HCT116 (cell line): ENCODE data around the gene DPF3. TPM values are rescaled to one million over a fixed set of nuclear protein-coding genes. Genes with fewer than 3 reads are reported as not detected.

Experiments
- ATAC-seq: fragments of 200-7000 bp; cut with Tn5 transposase; 2 replicates; pipeline ENCODE4 v1.9.1; 2020; ENCODE audit warnings: mild to moderate bottlenecking, moderate library complexity
- BruUV-seq: library from RNA; stranded (reverse); fragments of 400-500 nt; replicated peaks from 2 replicates; lab custom pipeline; 2021; lab: Mats Ljungman, UMichigan
- CTCF ChIA-PET: fragments of 300-600 bp; sonication (Branson Sonifier 250); formaldehyde crosslinking; loops from one replicate; lab custom pipeline; 2021; ENCODE audit warnings: antibody characterized with exemption; lab: Charles Lee
- POLR2A ChIA-PET: fragments of 300-600, 350-600 bp; sonication (Branson Sonifier 250); formaldehyde crosslinking; loops from one replicate; lab custom pipeline; 2021; ENCODE audit warnings: antibody characterized with exemption; lab: Charles Lee
- RAD21 ChIA-PET, 2 experiments: fragments of 300-600 bp; sonication (Branson Sonifier 250); formaldehyde crosslinking; loops; one replicate each; lab custom pipeline; 2023; ENCODE audit warnings: low total read pairs in 2 of 2; ENCODE audit not compliant: uncharacterized antibody in 2 of 2, unreplicated experiment in 2 of 2, low non-redundant PET in 1 of 2; lab: Charles Lee
- DNase-seq: peaks from one replicate; pipeline ENCODE4 v3.0.0-alpha.2; 2010; ENCODE audit warnings: low read depth, low spot score
- H2AFZ ChIP-seq: fragments of 200-600 bp; shearing (Covaris generic), sonication (generic); 2 replicates; pipeline ENCODE4 v1.6.1; 2017; ENCODE audit warnings: low read depth, mixed run types, mixed read lengths, antibody characterized with exemption, low read length; ENCODE audit not compliant: poor library complexity, severe bottlenecking
- H3K27ac ChIP-seq: 2 replicates; pipeline ENCODE4 v1.5.1; 2012; ENCODE audit warnings: low read depth, low read length
- H3K27me3 ChIP-seq: fragments of 200-600 bp; sonication (generic); 2 replicates; pipeline ENCODE4 v1.6.1; 2016; ENCODE audit warnings: mixed run types, low read length, mixed read lengths; ENCODE audit not compliant: insufficient read depth
- H3K36me3 ChIP-seq, 2 experiments: fragments of 200-500 bp in 1 of 2; fragments of 200-600 bp in 1 of 2; sonication (Bioruptor generic) in 1 of 2; sonication (generic) in 1 of 2; 2 replicates each; pipeline versions ENCODE4 v1.5.1 to v1.6.1; 2014 to 2016; ENCODE audit warnings: low read length in 2 of 2, inconsistent platforms in 1 of 2, mixed read lengths in 1 of 2, mixed run types in 1 of 2; ENCODE audit not compliant: insufficient read depth in 2 of 2, control insufficient read depth in 1 of 2
- H3K4me1 ChIP-seq, 2 experiments: fragments of 200-600 bp in 1 of 2; sonication (generic) in 1 of 2; 2 replicates each; pipeline versions ENCODE4 v1.5.1 to v1.6.1; 2012 to 2017; ENCODE audit warnings: low read length in 2 of 2, inconsistent platforms in 1 of 2, mild to moderate bottlenecking in 1 of 2, mixed read lengths in 1 of 2, mixed run types in 1 of 2, moderate library complexity in 1 of 2; ENCODE audit not compliant: insufficient read depth in 2 of 2, control insufficient read depth in 1 of 2
- H3K4me2 ChIP-seq: fragments of 200-600 bp; sonication (generic); 2 replicates; pipeline ENCODE4 v1.6.1; 2017; ENCODE audit warnings: mixed run types, low read length, mixed read lengths
- H3K4me3 ChIP-seq, 2 experiments: fragments of 200-600 bp in 1 of 2; sonication (generic) in 1 of 2; replicated peaks in 1 of 2; 2 replicates each; pipeline ENCODE4 v1.5.1; 2011 to 2016; ENCODE audit warnings: low read length in 2 of 2, control low read depth in 1 of 2, low read depth in 1 of 2, mild to moderate bottlenecking in 1 of 2, mixed read lengths in 1 of 2, mixed run types in 1 of 2
- H3K79me2 ChIP-seq: fragments of 200-600 bp; sonication (generic); 2 replicates; pipeline ENCODE4 v1.6.1; 2017; ENCODE audit warnings: mild to moderate bottlenecking, mixed run types, low read length, moderate library complexity, mixed read lengths; ENCODE audit not compliant: insufficient read depth
- H3K9ac ChIP-seq: fragments of 200-600 bp; sonication (generic); 2 replicates; pipeline ENCODE4 v1.6.1; 2016; ENCODE audit warnings: low read length, mixed read lengths
- H3K9me2 ChIP-seq: fragments of 200-600 bp; sonication (generic), shearing (Covaris generic); 2 replicates; pipeline ENCODE4 v1.6.1; 2017; ENCODE audit warnings: mixed run types, mild to moderate bottlenecking, moderate library complexity; ENCODE audit not compliant: insufficient read depth
- H3K9me3 ChIP-seq, 2 experiments: fragments of 200-500 bp in 1 of 2; fragments of 200-600 bp in 1 of 2; sonication (Bioruptor generic) in 1 of 2; sonication (generic) in 1 of 2; 2 replicates each; pipeline ENCODE4 v1.6.1; 2014 to 2017; ENCODE audit warnings: low read length in 2 of 2, mixed read lengths in 2 of 2, inconsistent platforms in 1 of 2, low read depth in 1 of 2, mild to moderate bottlenecking in 1 of 2, mixed run types in 1 of 2, moderate library complexity in 1 of 2; ENCODE audit not compliant: control insufficient read depth in 1 of 2, insufficient read depth in 1 of 2
- H4K20me1 ChIP-seq: fragments of 200-600 bp; sonication (generic), shearing (Covaris generic); 2 replicates; pipeline ENCODE4 v1.6.1; 2017; ENCODE audit warnings: mixed run types, mild to moderate bottlenecking, moderate library complexity; ENCODE audit not compliant: insufficient read depth
- CBX3 ChIP-seq: IDR thresholded peaks from 2 replicates; pipeline ENCODE4 v1.6.1; 2012; ENCODE audit warnings: low read depth
- CEBPB ChIP-seq: IDR thresholded peaks from 2 replicates; pipeline ENCODE4 v1.6.1; 2012; ENCODE audit warnings: low read depth
- EGR1 ChIP-seq: IDR thresholded peaks from 2 replicates; pipeline ENCODE4 v1.6.1; 2012; ENCODE audit warnings: low read depth
- ELF1 ChIP-seq: IDR thresholded peaks from 2 replicates; pipeline ENCODE4 v1.6.1; 2012; ENCODE audit warnings: low read depth, borderline replicate concordance
- EZH2 ChIP-seq: fragments of 200-600 bp; sonication (generic); IDR thresholded peaks from 2 replicates; pipeline ENCODE4 v1.6.1; 2017; ENCODE audit warnings: antibody characterized with exemption, mixed run types
- EZH2phosphoT487 ChIP-seq: fragments of 200-600 bp; IDR thresholded peaks from 2 replicates; pipeline ENCODE4 v1.6.1; 2018; ENCODE audit warnings: antibody characterized with exemption, borderline replicate concordance
- FOSL1 ChIP-seq: IDR thresholded peaks from 2 replicates; pipeline ENCODE4 v1.6.1; 2012; ENCODE audit warnings: low read depth
- JUND ChIP-seq: IDR thresholded peaks from 2 replicates; pipeline ENCODE4 v1.6.1; 2012
- POLR2A ChIP-seq: IDR thresholded peaks from 2 replicates; pipeline ENCODE4 v1.7.0; 2011; ENCODE audit warnings: borderline replicate concordance; ENCODE audit not compliant: insufficient read depth, insufficient read length; ENCODE audit errors: extremely low read depth
- RAD21 ChIP-seq: IDR thresholded peaks from 2 replicates; pipeline ENCODE4 v1.6.1; 2012; ENCODE audit warnings: low read depth, mild to moderate bottlenecking
- SP1 ChIP-seq: IDR thresholded peaks from 2 replicates; pipeline ENCODE4 v1.6.1; 2012; ENCODE audit warnings: low read depth
- SRF ChIP-seq: IDR thresholded peaks from 2 replicates; pipeline ENCODE4 v1.6.1; 2012; ENCODE audit warnings: low read depth
- TCF7L2 ChIP-seq: IDR thresholded peaks from 2 replicates; pipeline ENCODE4 v1.7.0; 2011; ENCODE audit warnings: borderline replicate concordance, inconsistent platforms; ENCODE audit not compliant: insufficient read depth, insufficient read length; ENCODE audit errors: extremely low read depth
- ZFX ChIP-seq: fragments of 450-650 bp; IDR thresholded peaks from 2 replicates; pipeline ENCODE4 v1.6.1; 2017
- ZNF274 ChIP-seq: fragments of 200-500 bp; sonication (Bioruptor generic); IDR thresholded peaks from 2 replicates; pipeline ENCODE4 v1.6.1; 2014; ENCODE audit warnings: mild to moderate bottlenecking, low read depth, low read length, inconsistent platforms
- intact Hi-C: fragments of 100-400 bp; cut with micrococcal nuclease; formaldehyde crosslinking; loops from 2 replicates; pipeline ENCODE4 v1.10.0; 2022
- total RNA-seq: library from RNA; stranded (reverse); gene quantifications from one replicate; pipeline ENCODE4 v1.2.1, GENCODE V29; 2021; ENCODE audit not compliant: unreplicated experiment
- TF ChIP-seq, protein P1 (sequence below): IDR thresholded peaks from 2 replicates; pipeline ENCODE4 v1.6.1; 2012
- TF ChIP-seq, protein P2 (sequence below): IDR thresholded peaks from 2 replicates; pipeline ENCODE4 v1.6.1; 2011; ENCODE audit warnings: mild to moderate bottlenecking, low read length, moderate library complexity; ENCODE audit not compliant: insufficient replicate concordance; ENCODE audit errors: extremely low read depth

Gene DPF3
- total RNA-seq, 1 experiment from 2014 or later: 0.27 TPM

DNA sequence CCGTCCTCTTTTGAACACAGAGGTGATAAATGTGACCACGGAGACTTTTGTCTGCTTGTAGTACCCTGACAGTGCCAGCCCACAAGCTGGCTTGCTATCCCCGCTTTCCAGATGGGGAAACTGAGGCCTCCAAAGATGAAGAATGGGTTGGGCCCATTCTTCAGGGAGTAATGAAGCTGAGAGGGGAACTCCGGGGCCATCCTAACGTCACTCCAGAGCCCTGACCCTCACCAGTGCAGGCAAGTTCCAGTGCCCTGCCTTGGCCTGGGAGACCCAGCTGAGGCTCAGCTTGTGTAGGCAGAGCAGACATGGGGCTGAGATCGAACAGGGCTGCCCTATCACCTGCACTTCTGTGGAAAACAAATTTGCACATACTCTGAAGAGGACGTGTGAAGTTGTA is 277.1 kb downstream of the DPF3 start:
- intact Hi-C loops: no loop called here
- Histone ChIP-seq H3K36me3 (no peaks in the 10 kb centered on the region), H3K4me3 (no peak overlapping the region)
- TF ChIP-seq JUND: no peak
- no peak for TF ChIP-seq SRF
- TF ChIP-seq TCF7L2: no peak
- TF ChIP-seq, protein P1, sequence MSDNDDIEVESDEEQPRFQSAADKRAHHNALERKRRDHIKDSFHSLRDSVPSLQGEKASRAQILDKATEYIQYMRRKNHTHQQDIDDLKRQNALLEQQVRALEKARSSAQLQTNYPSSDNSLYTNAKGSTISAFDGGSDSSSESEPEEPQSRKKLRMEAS: no peak
- TF ChIP-seq, all 23 proteins: peak for 0
- Histone ChIP-seq H3K79me2 (no peaks in the 10 kb centered on the region), H4K20me1 (no peaks in the 10 kb centered on the region), H3K4me2 (no peak overlapping the region), H3K4me1 (peaks cover 0 to 9% of the 10 kb centered on the region in 2 experiments; a peak in 1 of 4 replicates), H3K9me3 (no peaks in the 10 kb centered on the region), H3K27ac (no peak overlapping the region), H3K9me2 (no peaks in the 10 kb centered on the region), H3K9ac (no peak overlapping the region), H3K27me3 (no peaks in the 10 kb centered on the region), H2AFZ (no peak overlapping the region)
- BruUV-seq: no TSS peak
- ChIA-PET CTCF (no interaction called here), RAD21 (no interaction called here), POLR2A (interaction anchor here (0.6 kb wide), 1 partner anchor 86 kb away, joined by 4 read pairs; no protein-coding TSS in a partner anchor)
- DNase-seq (no peak), ATAC-seq (no peak)

DNA sequence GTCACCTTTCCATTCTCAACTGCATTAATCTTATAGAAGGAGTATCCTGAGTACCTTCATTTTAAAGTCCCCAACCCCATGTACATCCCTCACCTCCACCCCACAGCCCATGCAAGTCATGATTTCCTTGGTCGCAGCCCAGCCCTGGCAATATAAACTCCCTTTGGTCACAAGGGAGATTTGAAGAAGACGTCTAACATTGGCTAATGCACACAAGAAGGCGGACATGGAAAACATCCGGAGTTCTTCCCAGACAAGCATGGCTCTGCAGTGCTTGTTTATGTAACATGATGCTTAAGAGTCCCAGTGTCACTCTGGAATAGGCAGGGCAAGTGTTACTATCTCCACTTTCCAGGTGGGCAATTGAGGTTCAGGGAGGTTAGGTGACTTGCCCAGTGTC is 277.6 kb downstream of the DPF3 start:
- ATAC-seq: no peak
- Histone ChIP-seq H3K4me2 (no peak overlapping the region), H3K27ac (no peak overlapping the region), H4K20me1 (no peaks in the 10 kb centered on the region), H3K27me3 (no peaks in the 10 kb centered on the region), H3K9me3 (no peaks in the 10 kb centered on the region), H3K4me1 (peaks cover 0 to 9% of the 10 kb centered on the region in 2 experiments; a peak in 1 of 4 replicates), H3K36me3 (no peaks in the 10 kb centered on the region), H2AFZ (no peak overlapping the region), H3K79me2 (no peaks in the 10 kb centered on the region), H3K9me2 (no peaks in the 10 kb centered on the region), H3K9ac (no peak overlapping the region), H3K4me3 (no peak overlapping the region)
- no peak for DNase-seq
- RAD21 ChIA-PET: no interaction called here
- POLR2A ChIA-PET: no interaction called here
- intact Hi-C loops: no loop called here
- BruUV-seq: no TSS peak
- CTCF ChIA-PET: interaction anchor here (0.5 kb wide), 1 partner anchor 892 kb away, joined by 3 read pairs; no protein-coding TSS in a partner anchor
- TF ChIP-seq EZH2phosphoT487 (no peak), ZNF274 (no peak), JUND (no peak), EZH2 (no peak), FOSL1 (no peak), SP1 (no peak), POLR2A (no peak), CBX3 (no peak), ZFX (no peak), RAD21 (no peak), EGR1 (no peak), CEBPB (no peak), ELF1 (no peak)
- TF ChIP-seq, protein P1: no peak
- TF ChIP-seq, protein P2, sequence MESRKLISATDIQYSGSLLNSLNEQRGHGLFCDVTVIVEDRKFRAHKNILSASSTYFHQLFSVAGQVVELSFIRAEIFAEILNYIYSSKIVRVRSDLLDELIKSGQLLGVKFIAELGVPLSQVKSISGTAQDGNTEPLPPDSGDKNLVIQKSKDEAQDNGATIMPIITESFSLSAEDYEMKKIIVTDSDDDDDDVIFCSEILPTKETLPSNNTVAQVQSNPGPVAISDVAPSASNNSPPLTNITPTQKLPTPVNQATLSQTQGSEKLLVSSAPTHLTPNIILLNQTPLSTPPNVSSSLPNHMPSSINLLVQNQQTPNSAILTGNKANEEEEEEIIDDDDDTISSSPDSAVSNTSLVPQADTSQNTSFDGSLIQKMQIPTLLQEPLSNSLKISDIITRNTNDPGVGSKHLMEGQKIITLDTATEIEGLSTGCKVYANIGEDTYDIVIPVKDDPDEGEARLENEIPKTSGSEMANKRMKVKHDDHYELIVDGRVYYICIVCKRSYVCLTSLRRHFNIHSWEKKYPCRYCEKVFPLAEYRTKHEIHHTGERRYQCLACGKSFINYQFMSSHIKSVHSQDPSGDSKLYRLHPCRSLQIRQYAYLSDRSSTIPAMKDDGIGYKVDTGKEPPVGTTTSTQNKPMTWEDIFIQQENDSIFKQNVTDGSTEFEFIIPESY: no peak
